ENCODE data around the gene CKS1B.

- TF ChIP-seq CTCF (IDR thresholded peaks at IDR 0.05; ENCODE audit: low read depth, low read length) (no peak), EZH2phosphoT487 (IDR thresholded peaks at IDR 0.05; ENCODE audit: low read depth) (no peak)
These were observed 48.3 kb upstream of the CKS1B start for GRCh38 chr1:154926201-154926600.
